H1 (cell line): ENCODE data around the gene EGLN2. TPM values are rescaled to one million over a fixed set of nuclear protein-coding genes. Genes with fewer than 3 reads are reported as not detected.
"Not testable (repeated sequence)": the region's sequence is repeated elsewhere in the genome, so short reads cannot be mapped to it uniquely, and the experiment has no call there.

Experiments used
- CTCF ChIA-PET: fragments of 300-600 bp; sonication (Branson Sonifier 250); formaldehyde crosslinking; loops from one replicate; lab custom pipeline; 2021; ENCODE audit not compliant: partially characterized antibody; lab: Charles Lee
- POLR2A ChIA-PET: fragments of 300-600 bp; sonication (Branson Sonifier 250); formaldehyde crosslinking; loops from one replicate; lab custom pipeline; 2021; ENCODE audit warnings: inconsistent platforms; ENCODE audit not compliant: partially characterized antibody; lab: Charles Lee
- DNase-seq, 2 experiments: peaks; one replicate each; pipeline versions ENCODE4 v3.0.0 to v3.0.0-alpha.2; 2010 to 2022; ENCODE audit warnings: low spot score in 2 of 2, low read depth in 1 of 2, mixed read lengths in 1 of 2
- FAIRE-seq: peaks from 2 replicates; lab custom pipeline; 2011; peaks lifted over from hg19 to GRCh38; lab: Jason Lieb, UNC
- H2AFZ ChIP-seq: 2 replicates; pipeline ENCODE4 v1.8.1; 2012; ENCODE audit warnings: low read length, inconsistent platforms
- H2AK5ac ChIP-seq: 2 replicates; pipeline ENCODE4 v1.6.1; 2013; ENCODE audit warnings: low read depth, low read length
- H2BK120ac ChIP-seq: replicated peaks from 2 replicates; pipeline ENCODE3; 2013; ENCODE audit warnings: low read depth, low read length, inconsistent platforms
- H2BK12ac ChIP-seq: 2 replicates; pipeline ENCODE4 v1.6.1; 2013; ENCODE audit warnings: low read depth, low read length
- H2BK15ac ChIP-seq: 2 replicates; pipeline ENCODE4 v1.6.1; 2013; ENCODE audit warnings: low read length
- H2BK20ac ChIP-seq: 2 replicates; pipeline ENCODE4 v1.6.1; 2013; ENCODE audit warnings: low read length
- H2BK5ac ChIP-seq: 2 replicates; pipeline ENCODE4 v1.6.1; 2013; ENCODE audit warnings: low read depth, low read length
- H3K14ac ChIP-seq: 2 replicates; pipeline ENCODE4 v1.6.1; 2013; ENCODE audit warnings: inconsistent platforms; ENCODE audit not compliant: insufficient read length
- H3K18ac ChIP-seq: 2 replicates; pipeline ENCODE4 v1.6.1; 2013; ENCODE audit warnings: low read length; ENCODE audit errors: extremely low read depth
- H3K23ac ChIP-seq: 2 replicates; pipeline ENCODE4 v1.6.1; 2013; ENCODE audit warnings: inconsistent platforms; ENCODE audit not compliant: insufficient read length
- H3K23me2 ChIP-seq: 2 replicates; pipeline ENCODE4 v1.6.1; 2013; ENCODE audit warnings: low read depth, low read length
- H3K27ac ChIP-seq: 2 replicates; pipeline ENCODE4 v1.6.1; 2011; ENCODE audit warnings: low read depth, low read length, inconsistent platforms
- H3K27me3 ChIP-seq, 4 experiments: replicated peaks in 1 of 4; 1 replicate in 1 of 4; 2 replicates in 3 of 4; pipeline versions ENCODE4 v1.6.1 to v1.8.1; 2011 to 2013; ENCODE audit warnings: low read length in 3 of 4, mild to moderate bottlenecking in 3 of 4, inconsistent platforms in 2 of 4, mixed read lengths in 2 of 4, moderate library complexity in 1 of 4; ENCODE audit not compliant: control insufficient read depth in 3 of 4, insufficient read depth in 3 of 4; ENCODE audit errors: extremely low read depth in 1 of 4
- H3K36me3 ChIP-seq, 4 experiments: 2 replicates each; pipeline versions ENCODE4 v1.6.1 to v1.8.1; 2011 to 2013; ENCODE audit warnings: mild to moderate bottlenecking in 4 of 4, low read length in 3 of 4, moderate library complexity in 2 of 4, control low read depth in 1 of 4, inconsistent platforms in 1 of 4; ENCODE audit not compliant: insufficient read depth in 4 of 4, control insufficient read depth in 2 of 4
- H3K4ac ChIP-seq: replicated peaks from 2 replicates; pipeline ENCODE3; 2013; ENCODE audit warnings: low read length, low read depth, mixed read lengths, inconsistent platforms; ENCODE audit not compliant: insufficient read length
- H3K4me1 ChIP-seq, 4 experiments: replicated peaks in 1 of 4; 1 replicate in 1 of 4; 2 replicates in 3 of 4; pipeline versions ENCODE4 v1.6.1 to v1.8.1; 2011 to 2013; ENCODE audit warnings: low read length in 3 of 4, inconsistent platforms in 2 of 4, mixed read lengths in 1 of 4; ENCODE audit not compliant: insufficient read depth in 4 of 4, control insufficient read depth in 3 of 4
- H3K4me2 ChIP-seq, 2 experiments: 2 replicates each; pipeline versions ENCODE4 v1.6.1 to v1.8.1; 2011 to 2013; ENCODE audit warnings: low read depth in 2 of 2, low read length in 2 of 2, control low read depth in 1 of 2, inconsistent platforms in 1 of 2, mild to moderate bottlenecking in 1 of 2; ENCODE audit not compliant: insufficient read depth in 1 of 2
- H3K4me3 ChIP-seq, 4 experiments: fragments of 200-600, 300-600 bp in 1 of 4; sonication (generic), shearing (Covaris generic), sonication (Bioruptor Twin) in 1 of 4; 2 replicates each; pipeline versions ENCODE4 v1.5.1 to v1.8.1; 2011 to 2016; ENCODE audit warnings: low read length in 4 of 4, low read depth in 3 of 4, control low read depth in 2 of 4, inconsistent platforms in 2 of 4, mild to moderate bottlenecking in 2 of 4, mixed read lengths in 1 of 4, moderate library complexity in 1 of 4; ENCODE audit not compliant: insufficient read depth in 2 of 4; ENCODE audit errors: extremely low read depth in 1 of 4
- H3K56ac ChIP-seq: replicated peaks from 2 replicates; pipeline ENCODE3; 2013; ENCODE audit warnings: low read depth, mild to moderate bottlenecking, mixed read lengths, low read length, inconsistent platforms; ENCODE audit not compliant: insufficient read length
- H3K79me1 ChIP-seq: 2 replicates; pipeline ENCODE4 v1.6.1; 2013; ENCODE audit warnings: low read depth, low read length, control low read depth
- H3K79me2 ChIP-seq, 2 experiments: 2 replicates each; pipeline versions ENCODE4 v1.6.1 to v1.8.1; 2012 to 2013; ENCODE audit warnings: low read length in 2 of 2, mild to moderate bottlenecking in 2 of 2, inconsistent platforms in 1 of 2; ENCODE audit not compliant: insufficient read depth in 2 of 2, control insufficient read depth in 1 of 2
- H3K9ac ChIP-seq, 4 experiments: replicated peaks in 1 of 4; 1 replicate in 1 of 4; 2 replicates in 3 of 4; pipeline versions ENCODE4 v1.6.1 to v1.8.1; 2011 to 2013; ENCODE audit warnings: low read depth in 3 of 4, low read length in 3 of 4, control low read depth in 2 of 4, mild to moderate bottlenecking in 2 of 4, moderate library complexity in 2 of 4, inconsistent platforms in 1 of 4; ENCODE audit errors: extremely low read depth in 1 of 4
- H3K9me3 ChIP-seq, 2 experiments: 2 replicates each; pipeline versions ENCODE4 v1.6.1 to v1.8.1; 2012 to 2013; ENCODE audit warnings: mild to moderate bottlenecking in 2 of 2, moderate library complexity in 2 of 2, control low read depth in 1 of 2, inconsistent platforms in 1 of 2, low read depth in 1 of 2, low read length in 1 of 2, mixed read lengths in 1 of 2; ENCODE audit not compliant: insufficient read depth in 2 of 2
- H4K20me1 ChIP-seq, 2 experiments: replicated peaks in 1 of 2; 2 replicates each; pipeline versions ENCODE3 to v1.8.1; 2011 to 2013; ENCODE audit warnings: inconsistent platforms in 2 of 2, low read length in 2 of 2, mild to moderate bottlenecking in 1 of 2; ENCODE audit not compliant: insufficient read depth in 2 of 2, control insufficient read depth in 1 of 2
- H4K5ac ChIP-seq: 2 replicates; pipeline ENCODE4 v1.6.1; 2013; ENCODE audit warnings: low read length, low read depth, mixed read lengths, inconsistent platforms; ENCODE audit not compliant: insufficient read length
- H4K8ac ChIP-seq: 2 replicates; pipeline ENCODE4 v1.8.0; 2013; ENCODE audit warnings: mild to moderate bottlenecking, moderate library complexity, low read length, inconsistent platforms; ENCODE audit not compliant: insufficient read depth; ENCODE audit errors: extremely low read depth
- H4K91ac ChIP-seq: replicated peaks from 2 replicates; pipeline ENCODE3; 2013; ENCODE audit warnings: low read length, mixed read lengths, inconsistent platforms; ENCODE audit not compliant: insufficient read length
- E2F6 ChIP-seq: IDR thresholded peaks from 2 replicates; pipeline ENCODE4 v1.6.1; 2012; ENCODE audit warnings: inconsistent platforms
- KDM4A ChIP-seq: IDR thresholded peaks from one replicate; pipeline ENCODE4 v1.7.1; 2012; ENCODE audit warnings: low read depth, mild to moderate bottlenecking, moderate library complexity, low read length, inconsistent platforms; ENCODE audit not compliant: severe bottlenecking
- MAX ChIP-seq: IDR thresholded peaks from 2 replicates; pipeline ENCODE4 v1.6.1; 2012; ENCODE audit warnings: inconsistent platforms
- PHF8 ChIP-seq: fragments of 200-600 bp; sonication (generic); conservative IDR thresholded peaks from 2 replicates; pipeline ENCODE4 v1.7.1; 2012; ENCODE audit warnings: low read depth, mild to moderate bottlenecking, inconsistent platforms, low read length, moderate library complexity
- POLR2A ChIP-seq, 2 experiments: IDR thresholded peaks; 1 replicate in 1 of 2; 2 replicates in 1 of 2; pipeline ENCODE4 v1.6.1; 2011; ENCODE audit warnings: low read depth in 2 of 2, low read length in 2 of 2, mild to moderate bottlenecking in 2 of 2; ENCODE audit errors: control extremely low read depth in 1 of 2
- TAF1 ChIP-seq: IDR thresholded peaks from 2 replicates; pipeline ENCODE4 v1.6.1; 2011; ENCODE audit warnings: mild to moderate bottlenecking, low read depth, low read length
- TBP ChIP-seq: IDR thresholded peaks from 2 replicates; pipeline ENCODE4 v1.6.1; 2011; ENCODE audit warnings: low read depth, low read length, improper control_type of control experiment
- WGBS, 2 experiments: shearing (Covaris generic) in 1 of 2; methylation state at CpG; one replicate each; pipeline versions ENCODE4 v1.1.6 to v1.1.7; 2013 to 2015; ENCODE audit warnings: low lambda C conversion rate in 2 of 2, mixed read lengths in 2 of 2, inconsistent platforms in 1 of 2, low coverage in 1 of 2, missing lambda C conversion rate in 1 of 2; ENCODE audit not compliant: insufficient replicate concordance in 2 of 2, insufficient coverage in 1 of 2, insufficient read length in 1 of 2; ENCODE audit errors: extremely low coverage in 1 of 2, missing lambda C conversion rate in 1 of 2; 5-methylcytosine and 5-hydroxymethylcytosine counted together
- polyA plus RNA-seq, 7 experiments: library from polyadenylated mRNA; depleted of rRNA in 3 of 7; stranded (reverse) in 5 of 7; unstranded in 2 of 7; fragments of >200 nt in 5 of 7; fragments of 200-250 nt in 2 of 7; gene quantifications; 1 replicate in 5 of 7; 2 replicates in 1 of 7; 4 replicates in 1 of 7; pipeline versions ENCODE4 v1.2.1 to v1.2.3, GENCODE V29; 2011 to 2013; ENCODE audit warnings: missing spikeins in 2 of 7, mixed read lengths in 2 of 7
- total RNA-seq: library from RNA; stranded (reverse); fragmentation: NEBNext Ultra II Directional; extraction: Animal tissue kit (Norgen Biotek cat#: 25700); gene quantifications from 2 replicates; pipeline ENCODE4 v1.2.1, GENCODE V29; 2021

The EGLN2 gene
- total and polyA plus RNA-seq, 2 of the 8 experiments (the other 6 are each of a cell fraction or from before 2014, with no cell fraction given) = 86.9 to 103 TPM

GRCh38 chr19:40810649-40811408 is 11.8 kb downstream of the EGLN2 start:
- H3K4ac ChIP-seq, H2AK5ac ChIP-seq, H3K79me1 ChIP-seq, H3K9me3 ChIP-seq, H2BK20ac ChIP-seq, H3K27me3 ChIP-seq, H4K5ac ChIP-seq, H2BK120ac ChIP-seq, H4K91ac ChIP-seq, H3K23ac ChIP-seq, H4K8ac ChIP-seq, H3K56ac ChIP-seq, H2BK5ac ChIP-seq, H2BK12ac ChIP-seq, H3K18ac ChIP-seq, CTCF ChIA-PET, H2BK15ac ChIP-seq, H3K14ac ChIP-seq: not testable (repeated sequence)
- 1% methylated on average over 19 of the region's 65 CpGs; no CpG with 5 or more reads in 1 of the 2 experiments for WGBS, 2 experiments
- DNase-seq (peak in 1 of 2 experiments; percentile 88), FAIRE-seq (peak; percentile 77)
- peaks cover 12% of the 10 kb centered on the region; the same call in 1 of the 2 replicates for H3K23me2 ChIP-seq
- H3K79me2 ChIP-seq = peaks cover 0 to 15% of the 10 kb centered on the region in 2 experiments; a peak in 1 of 4 replicates
- peaks cover 3 to 18% (median 13%) of the 10 kb centered on the region in 4 experiments; a peak in 6 of 8 replicates for H3K36me3 ChIP-seq
- peaks cover 6 to 29% (median 15%) of the 10 kb centered on the region in 4 experiments for H3K4me1 ChIP-seq
- peak overlapping the region in 1 of 4 experiments; percentile 39; a peak in 3 of 7 replicates for H3K9ac ChIP-seq
- H2AFZ ChIP-seq = 0 out of 2 replicates have a peak overlapping the region, but pooled peaks have one; percentile 37
- H3K27ac ChIP-seq = peak overlapping the region; percentile 51; the same call in 1 of the 2 replicates
- H3K4me3 ChIP-seq = peak overlapping the region; percentile 34 to 65 (median 46)
- peak overlapping the region; percentile 86 to 94 for H3K4me2 ChIP-seq
- H4K20me1 ChIP-seq = peaks cover 19 to 24% of the 10 kb centered on the region in 2 experiments
- POLR2A ChIA-PET = interaction anchor here (0.7 to 2.1 kb wide), 7 partner anchors 9 to 416 kb away, joined by 3 to 11 read pairs (median 5); partner anchors contain the start of genes EGLN2 and RAB4B
- peak; percentile 54 for TF ChIP-seq KDM4A
- peak in 1 of 2 experiments; percentile 57; a peak in 2 of 3 replicates for TF ChIP-seq POLR2A (IDR thresholded peaks at IDR 0.05; ENCODE audit: control extremely low read depth in 1 of 2, low read depth in 2 of 2, low read length in 2 of 2)
- TF ChIP-seq TAF1 = peak; percentile 20; the same call in 1 of the 2 replicates
- TF ChIP-seq MAX = peak; percentile 57; the same call in 1 of the 2 replicates
- TF ChIP-seq PHF8 = 0 out of 2 replicates have a peak, but pooled peaks have one; percentile 4
- TF ChIP-seq TBP = peak; percentile 25; the same call in 1 of the 2 replicates
- TF ChIP-seq E2F6 = peak; percentile 66
